Stimulated activated CD8-positive, alpha-beta memory T cell treated with anti-CD3 and anti-CD28 coated beads, Interleukin-15, amount 100 ng/mL, for 48 hours (primary cell): ENCODE results near the gene ENTHD1.
"Not testable (repeated sequence)": the region's sequence is repeated elsewhere in the genome, so short reads cannot be mapped to it uniquely, and the experiment has no call there.

ENCODE experiments used
- DNase-seq, 2 donors: peaks; one replicate each; pipeline ENCODE4 v3.0.0-alpha.2; 2020; ENCODE audit warnings: low read depth in 2 of 2

Gene ENTHD1

GRCh38 chr22:39846539-39846938, 47.0 kb downstream of the ENTHD1 start:
- not testable (repeated sequence) for DNase-seq

GRCh38 chr22:39845529-39845928, 48.0 kb downstream of the ENTHD1 start:
- DNase-seq = no peak

DNA sequence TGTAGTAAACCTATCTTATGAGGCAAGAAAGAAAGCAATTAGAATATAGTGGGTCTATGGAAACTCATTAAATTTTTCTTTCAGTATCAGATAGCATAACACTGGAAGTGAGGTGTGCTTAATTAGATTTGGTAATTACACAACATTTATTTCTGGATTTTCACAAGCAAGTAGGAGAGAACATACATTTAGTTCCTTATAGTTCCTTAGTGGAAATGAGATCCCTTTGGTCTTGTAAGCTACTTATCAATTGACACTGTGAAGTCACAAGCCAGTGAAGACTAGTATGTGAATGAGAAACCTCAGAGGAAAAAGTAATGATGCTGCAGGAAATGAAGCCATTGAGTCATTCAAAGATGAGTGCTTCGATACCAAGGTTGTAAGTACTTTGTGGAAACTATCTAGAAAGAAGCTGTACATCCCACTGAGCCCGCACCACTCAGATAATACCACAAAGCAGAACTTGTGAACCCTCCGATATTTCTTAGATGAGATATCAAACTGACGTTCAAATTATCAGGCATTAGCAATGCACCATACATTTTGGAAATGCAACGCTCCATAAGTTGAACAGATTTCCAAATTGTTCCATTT, 53.5 kb downstream of the ENTHD1 start:
- DNase-seq = peak; percentile 15 to 16

GRCh38 chr22:39839204-39839603, 54.4 kb downstream of the ENTHD1 start:
- DNase-seq = no peak

GRCh38 chr22:39833610-39834009, 60.0 kb downstream of the ENTHD1 start:
- DNase-seq = no peak

- no peak for DNase-seq
Observed at GRCh38 chr22:39833093-39833492, 60.5 kb downstream of the ENTHD1 start.

DNA sequence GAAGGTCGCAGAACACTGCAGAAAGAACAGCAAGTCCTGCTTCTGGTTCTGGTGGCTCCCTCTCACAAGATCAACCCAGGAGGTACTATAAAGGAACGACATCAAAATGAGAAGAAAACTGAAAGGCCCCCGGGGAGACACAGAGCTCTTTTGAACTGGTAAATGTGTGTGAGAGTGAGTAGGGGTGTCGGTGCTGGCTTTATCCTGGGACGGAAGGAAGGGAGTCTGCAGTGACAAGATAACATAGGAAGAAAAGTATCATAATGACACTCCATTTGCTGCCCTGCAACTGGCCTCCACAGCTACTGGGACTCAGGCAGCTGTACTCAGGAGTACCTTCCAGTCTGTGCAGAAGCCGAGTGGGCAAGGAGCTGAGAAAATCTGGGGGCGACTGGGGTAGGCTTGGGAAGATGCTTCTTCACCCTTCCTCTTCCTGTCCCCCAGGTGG, 60.9 kb downstream of the ENTHD1 start:
- no peak for DNase-seq

GRCh38 chr22:39825661-39826102, 67.9 kb downstream of the ENTHD1 start:
- DNase-seq = no peak

- no peak for DNase-seq
Observed at GRCh38 chr22:39821008-39821407, 72.6 kb downstream of the ENTHD1 start.

DNA sequence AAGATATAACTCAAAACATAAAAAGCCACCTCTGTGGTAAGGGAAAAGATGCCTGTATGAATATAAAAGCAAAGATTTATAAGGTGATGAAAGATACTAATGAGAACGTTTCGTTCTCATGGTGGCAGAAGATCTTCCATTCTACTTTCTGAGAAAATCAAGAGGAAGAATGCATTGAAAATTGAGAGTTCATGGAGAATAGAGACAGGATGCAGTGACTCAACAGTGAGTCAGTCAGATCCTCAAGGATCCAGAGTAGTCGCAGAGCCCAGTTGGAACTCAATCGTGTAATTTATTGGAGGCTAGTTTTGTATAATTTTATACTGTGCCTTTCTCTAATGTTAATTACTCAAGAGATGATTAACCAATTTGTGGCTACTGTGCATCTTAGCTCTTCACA, 73.3 kb downstream of the ENTHD1 start:
- no peak for DNase-seq

GRCh38 chr22:39819429-39819828, 74.1 kb downstream of the ENTHD1 start:
- no peak for DNase-seq

DNA sequence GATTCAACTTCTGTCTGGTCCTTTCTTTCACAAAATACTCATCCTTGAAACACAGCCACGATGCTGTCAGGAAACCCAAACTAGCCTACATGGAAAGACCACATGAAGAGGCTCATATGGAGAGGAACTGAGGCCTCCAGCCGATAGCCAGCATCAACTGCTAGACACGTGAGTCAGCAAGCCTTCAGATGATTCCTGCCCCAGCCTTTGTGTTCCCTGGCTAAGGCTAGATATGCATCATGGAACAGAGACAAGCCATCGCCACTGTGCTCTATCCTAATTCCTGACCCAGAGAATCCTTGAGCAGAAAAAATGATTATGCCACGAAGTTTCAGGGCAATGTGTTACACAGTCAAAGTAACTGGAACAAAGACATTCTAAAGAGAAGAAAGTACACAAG, 75.5 kb downstream of the ENTHD1 start:
- DNase-seq = no peak

- DNase-seq = no peak
Observed at GRCh38 chr22:39815932-39816331, 77.6 kb downstream of the ENTHD1 start.

DNA sequence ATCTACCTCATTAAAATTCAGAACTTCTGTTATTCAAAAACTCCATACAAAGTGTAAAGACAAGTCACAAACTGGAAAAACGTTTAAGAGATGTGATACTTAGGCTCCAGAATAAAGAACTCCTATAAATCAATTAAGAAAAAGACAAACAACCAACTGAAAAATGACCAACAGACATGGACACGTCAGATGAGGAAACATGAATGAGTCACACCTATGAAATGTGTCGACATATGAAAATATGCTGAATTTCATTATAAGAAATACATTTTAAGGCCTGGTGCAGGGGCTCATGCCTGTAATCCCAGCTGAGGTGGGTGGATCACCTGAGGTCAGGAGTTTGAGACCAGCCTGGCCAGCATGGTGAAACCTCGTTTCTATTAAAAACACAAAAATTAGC, 78.7 kb downstream of the ENTHD1 start:
- DNase-seq = no peak

GRCh38 chr22:39809772-39810557, 83.6 kb downstream of the ENTHD1 start:
- no peak for DNase-seq

GRCh38 chr22:39808081-39808480, 85.5 kb downstream of the ENTHD1 start:
- peak; percentile 8 to 14 for DNase-seq

GRCh38 chr22:39806109-39806508, 87.5 kb downstream of the ENTHD1 start:
- no peak for DNase-seq

- no peak for DNase-seq
Observed at GRCh38 chr22:39805117-39805516, 88.4 kb downstream of the ENTHD1 start.

- DNase-seq = no peak
Observed at GRCh38 chr22:39802682-39803081, 90.9 kb downstream of the ENTHD1 start.

DNA sequence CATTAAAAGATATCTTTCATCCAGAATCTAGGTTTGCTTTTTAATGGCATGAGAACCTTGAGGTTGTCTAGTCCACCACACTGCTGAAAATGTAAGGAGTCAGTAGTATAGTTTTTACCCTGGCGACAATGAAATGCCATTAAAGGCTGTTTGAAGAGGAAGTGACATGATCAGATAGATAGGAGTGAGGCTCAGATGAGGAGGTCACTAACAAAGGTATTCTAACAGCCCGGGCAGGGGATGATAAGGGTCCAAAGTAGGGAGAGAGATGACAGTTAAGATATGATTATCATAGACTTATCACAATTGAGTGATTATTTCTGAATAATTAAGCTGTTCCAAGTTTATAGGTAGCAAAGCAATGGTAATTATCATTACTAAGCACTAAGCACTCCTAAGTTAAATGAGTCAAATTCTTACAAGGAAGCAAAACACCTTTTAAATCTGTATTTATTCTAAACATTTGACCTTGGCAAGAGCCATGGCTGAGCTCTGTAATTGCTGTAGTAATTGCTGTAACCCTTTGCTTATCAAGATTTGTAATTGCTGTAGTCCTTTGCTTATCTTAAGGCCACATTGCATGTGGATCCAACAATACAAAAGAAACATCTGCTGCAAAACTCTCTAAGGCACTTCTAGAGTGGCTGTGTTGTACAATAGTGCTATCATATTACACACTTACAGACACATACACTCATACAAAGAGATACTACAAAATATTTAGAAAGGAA, 92.6 kb downstream of the ENTHD1 start:
- DNase-seq = no peak

DNA sequence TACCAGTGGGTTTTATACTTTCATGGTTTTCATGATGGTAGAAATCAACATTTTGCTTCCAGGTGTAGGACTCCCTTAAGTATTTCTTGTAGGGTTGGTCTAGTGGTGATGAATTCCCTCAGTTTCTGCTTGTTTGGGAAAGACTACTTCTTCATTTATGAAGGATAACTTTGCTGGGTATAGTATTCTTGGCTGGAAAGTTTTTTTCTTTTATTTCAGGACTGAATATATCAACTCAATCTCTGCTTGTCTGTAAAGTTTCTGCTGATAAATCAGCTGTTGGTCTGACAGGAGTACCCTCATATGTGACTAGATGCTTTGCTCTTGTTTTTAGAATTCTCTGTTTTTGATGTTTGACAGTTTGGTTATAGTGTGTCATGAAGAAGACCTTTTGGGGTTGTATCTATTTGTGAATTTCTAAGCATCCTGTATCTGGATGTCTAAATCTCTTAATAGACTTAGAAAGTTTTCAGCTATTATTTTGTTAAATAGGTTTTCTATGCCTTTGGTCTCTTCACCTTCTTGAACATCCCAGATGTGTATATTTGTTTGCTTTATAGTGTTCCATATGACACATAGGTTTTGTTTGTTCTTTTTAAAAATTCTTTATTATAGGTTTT, 95.9 kb downstream of the ENTHD1 start:
- DNase-seq = no peak

DNA sequence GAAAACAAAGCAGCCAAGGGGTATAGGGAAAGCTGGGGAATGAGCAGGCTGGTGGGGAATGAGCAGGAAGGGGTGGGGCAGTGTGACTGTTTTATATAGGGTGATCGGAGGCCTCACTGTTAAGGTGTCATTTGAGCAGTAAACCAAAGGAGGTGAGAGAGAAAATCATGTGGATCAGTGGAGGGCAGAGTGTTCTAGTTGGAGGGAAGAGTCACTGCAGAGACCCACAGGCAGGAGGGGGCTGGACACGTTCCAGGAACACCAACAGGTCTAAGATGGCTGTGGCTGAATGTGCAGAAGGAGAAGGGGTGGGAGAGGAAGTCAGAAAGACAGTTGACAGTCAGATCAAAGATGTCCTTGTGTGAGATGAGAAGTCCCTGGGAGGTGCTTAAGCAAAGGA, 103.8 kb downstream of the ENTHD1 start:
- no peak for DNase-seq
